ENCODE data around the gene ZNF827.

DNA sequence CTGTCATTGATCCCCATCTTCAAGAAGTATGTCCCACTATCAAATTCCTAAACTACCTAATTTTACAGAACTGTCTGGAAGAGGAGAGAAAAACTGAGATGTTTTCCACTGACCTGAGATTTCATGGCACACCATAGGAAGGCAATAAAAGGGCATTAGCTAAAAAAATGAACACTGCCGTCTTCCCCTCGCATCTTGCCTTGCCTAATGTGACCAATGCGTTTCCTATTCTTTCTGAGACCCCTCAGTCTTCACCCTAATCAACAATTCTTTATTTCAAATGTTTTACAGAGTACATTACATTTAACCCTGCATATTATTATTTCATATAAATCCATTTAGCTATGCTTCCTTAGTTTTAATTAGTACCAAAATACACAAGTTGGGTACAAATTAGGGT is 43.6 kb downstream of the ZNF827 start:
- no peak for TF ChIP-seq CTCF (conservative IDR thresholded peaks at IDR 0.05; ENCODE audit: low read depth, low read length)
- no peak for TF ChIP-seq EZH2 (IDR thresholded peaks at IDR 0.05; ENCODE audit: low read length, unreplicated experiment)
- no peak for TF ChIP-seq EZH2phosphoT487 (IDR thresholded peaks at IDR 0.05; ENCODE audit: borderline replicate concordance, low read length)

All from PC-3 (cell line).